Measurements from ENCODE around the gene DBH.

The DBH gene

GRCh38 chr9:133602277-133602676 is 33.9 kb upstream of the DBH start:
- no peaks in the 10 kb centered on the region for H3K36me3 ChIP-seq (replicated peaks; ENCODE audit: insufficient read depth, low read length)
- H3K4me2 ChIP-seq (ENCODE audit: low read depth, low read length): no peak overlapping the region
- no peaks in the 10 kb centered on the region for H4K20me1 ChIP-seq (ENCODE audit: insufficient read depth, low read length)
- H3K27me3 ChIP-seq (replicated peaks; ENCODE audit: insufficient read depth, low read length): peaks cover 83% of the 10 kb centered on the region
- no peaks in the 10 kb centered on the region for H3K9me2 ChIP-seq (replicated peaks; ENCODE audit: insufficient read depth, low read length)
- no peaks in the 10 kb centered on the region for H3F3A ChIP-seq (ENCODE audit: insufficient read depth, low read length)
- no peaks in the 10 kb centered on the region for H3K9me3 ChIP-seq (replicated peaks; ENCODE audit: insufficient read depth, low read length)
- no peak overlapping the region for H2AFZ ChIP-seq (ENCODE audit: low read length)
- no peaks in the 10 kb centered on the region for H3K79me2 ChIP-seq (ENCODE audit: low read length)
- TF ChIP-seq CTCF (IDR thresholded peaks at IDR 0.05; ENCODE audit: low read length) (no peak), EZH2phosphoT487 (IDR thresholded peaks at IDR 0.05; ENCODE audit: low read length) (no peak), EZH2 (optimal IDR thresholded peaks at IDR 0.05; ENCODE audit: low read depth, low read length) (no peak)
- H3K4me3 ChIP-seq (ENCODE audit: low read length): no peak overlapping the region
- no peak overlapping the region for H3K27ac ChIP-seq (ENCODE audit: low read length)
- DNase-seq: no peak
- no peaks in the 10 kb centered on the region for H3K4me1 ChIP-seq (ENCODE audit: low read length)
- no peak overlapping the region for H3K9ac ChIP-seq (ENCODE audit: low read length)

GRCh38 chr9:133603135-133603927 is 32.8 kb upstream of the DBH start:
- Histone ChIP-seq H3K36me3 (replicated peaks; ENCODE audit: insufficient read depth, low read length) (no peaks in the 10 kb centered on the region), H3K27me3 (replicated peaks; ENCODE audit: insufficient read depth, low read length) (peaks cover 85% of the 10 kb centered on the region), H3K4me1 (ENCODE audit: low read length) (no peaks in the 10 kb centered on the region), H4K20me1 (ENCODE audit: insufficient read depth, low read length) (no peaks in the 10 kb centered on the region), H3K9ac (ENCODE audit: low read length) (no peak overlapping the region), H3K4me2 (ENCODE audit: low read depth, low read length) (no peak overlapping the region), H3K4me3 (ENCODE audit: low read length) (no peak overlapping the region), H3K79me2 (ENCODE audit: low read length) (no peaks in the 10 kb centered on the region), H3K9me2 (replicated peaks; ENCODE audit: insufficient read depth, low read length) (no peaks in the 10 kb centered on the region), H2AFZ (ENCODE audit: low read length) (no peak overlapping the region), H3K27ac (ENCODE audit: low read length) (no peak overlapping the region), H3K9me3 (replicated peaks; ENCODE audit: insufficient read depth, low read length) (no peaks in the 10 kb centered on the region), H3F3A (ENCODE audit: insufficient read depth, low read length) (no peaks in the 10 kb centered on the region)
- TF ChIP-seq EZH2phosphoT487 (IDR thresholded peaks at IDR 0.05; ENCODE audit: low read length) (no peak), CTCF (IDR thresholded peaks at IDR 0.05; ENCODE audit: low read length) (no peak), EZH2 (optimal IDR thresholded peaks at IDR 0.05; ENCODE audit: low read depth, low read length) (no peak)
- no peak for DNase-seq

GRCh38 chr9:133604214-133604613 is 31.9 kb upstream of the DBH start:
- no peaks in the 10 kb centered on the region for H3K79me2 ChIP-seq (ENCODE audit: low read length)
- H3K36me3 ChIP-seq (replicated peaks; ENCODE audit: insufficient read depth, low read length): no peaks in the 10 kb centered on the region
- no peak overlapping the region for H3K9ac ChIP-seq (ENCODE audit: low read length)
- H3K4me3 ChIP-seq (ENCODE audit: low read length): no peak overlapping the region
- no peak for DNase-seq
- H3K27ac ChIP-seq (ENCODE audit: low read length): no peak overlapping the region
- H2AFZ ChIP-seq (ENCODE audit: low read length): no peak overlapping the region
- H3K4me2 ChIP-seq (ENCODE audit: low read depth, low read length): no peak overlapping the region
- no peaks in the 10 kb centered on the region for H3K9me2 ChIP-seq (replicated peaks; ENCODE audit: insufficient read depth, low read length)
- TF ChIP-seq EZH2phosphoT487 (IDR thresholded peaks at IDR 0.05; ENCODE audit: low read length) (no peak), EZH2 (optimal IDR thresholded peaks at IDR 0.05; ENCODE audit: low read depth, low read length) (no peak), CTCF (IDR thresholded peaks at IDR 0.05; ENCODE audit: low read length) (no peak)
- peaks cover 90% of the 10 kb centered on the region for H3K27me3 ChIP-seq (replicated peaks; ENCODE audit: insufficient read depth, low read length)
- no peaks in the 10 kb centered on the region for H3F3A ChIP-seq (ENCODE audit: insufficient read depth, low read length)
- H3K9me3 ChIP-seq (replicated peaks; ENCODE audit: insufficient read depth, low read length): no peaks in the 10 kb centered on the region
- no peaks in the 10 kb centered on the region for H3K4me1 ChIP-seq (ENCODE audit: low read length)
- no peaks in the 10 kb centered on the region for H4K20me1 ChIP-seq (ENCODE audit: insufficient read depth, low read length)
